SKM-1 (cell line): Measurements from ENCODE around the gene FNIP2.
"Not testable (repeated sequence)": the region's sequence is repeated elsewhere in the genome, so short reads cannot be mapped to it uniquely, and the experiment has no call there.

Experiments
- DNase-seq: peaks from one replicate; lab custom pipeline; 2025; ENCODE audit not compliant: unreplicated experiment; lab: John Stamatoyannopoulos, UW

Gene FNIP2

GRCh38 chr4:158789853-158790252 is 21.0 kb downstream of the FNIP2 start:
- DNase-seq: no peak

- DNase-seq: no peak
Measured at GRCh38 chr4:158793021-158793420, 24.2 kb downstream of the FNIP2 start.

GRCh38 chr4:158793430-158793829 is 24.6 kb downstream of the FNIP2 start:
- DNase-seq: not testable (repeated sequence)

- no peak for DNase-seq
Measured at GRCh38 chr4:158796370-158797140, 27.7 kb downstream of the FNIP2 start.

GRCh38 chr4:158798062-158798461 is 29.2 kb downstream of the FNIP2 start:
- DNase-seq: no peak

- DNase-seq: no peak
Measured at GRCh38 chr4:158799013-158799770, 30.4 kb downstream of the FNIP2 start.

- no peak for DNase-seq
Measured at GRCh38 chr4:158799856-158800255, 31.0 kb downstream of the FNIP2 start.

GRCh38 chr4:158801066-158801465 is 32.2 kb downstream of the FNIP2 start:
- no peak for DNase-seq

GRCh38 chr4:158801677-158802076 is 32.9 kb downstream of the FNIP2 start:
- DNase-seq: no peak

GRCh38 chr4:158802914-158803313 is 34.1 kb downstream of the FNIP2 start:
- no peak for DNase-seq

GRCh38 chr4:158805635-158806471 is 37.0 kb downstream of the FNIP2 start:
- DNase-seq: peak; percentile 38

- no peak for DNase-seq
Measured at GRCh38 chr4:158807691-158808090, 38.9 kb downstream of the FNIP2 start.

GRCh38 chr4:158808399-158808798 is 39.6 kb downstream of the FNIP2 start:
- DNase-seq: no peak

GRCh38 chr4:158809208-158809607 is 40.4 kb downstream of the FNIP2 start:
- not testable (repeated sequence) for DNase-seq

- no peak for DNase-seq
Measured at GRCh38 chr4:158809611-158810486, 41.0 kb downstream of the FNIP2 start.

GRCh38 chr4:158810487-158811215 is 41.8 kb downstream of the FNIP2 start:
- DNase-seq: no peak

- no peak for DNase-seq
Measured at GRCh38 chr4:158811216-158811540, 42.4 kb downstream of the FNIP2 start.

GRCh38 chr4:158811704-158812103 is 42.9 kb downstream of the FNIP2 start:
- peak; percentile 87 for DNase-seq

- no peak for DNase-seq
Measured at GRCh38 chr4:158812133-158812532, 43.3 kb downstream of the FNIP2 start.

- DNase-seq: no peak
Measured at GRCh38 chr4:158812543-158812942, 43.7 kb downstream of the FNIP2 start.
